Right atrium auricular region (tissue), 2 donors: Measurements from ENCODE around the gene ZC2HC1B. TPM values are rescaled to one million over a fixed set of nuclear protein-coding genes. Genes with fewer than 3 reads are reported as not detected.

Experiments
- DNase-seq: peaks from one replicate; pipeline ENCODE4 v3.0.0-alpha.2; 2019; ENCODE audit warnings: low spot score
- H3K27ac ChIP-seq, 2 donors: fragments of 200-600 bp; sonication (generic); 1 replicate in 1 of 2; 2 replicates in 1 of 2; pipeline ENCODE4 v1.5.1; 2016 to 2019
- H3K27me3 ChIP-seq, 2 donors: fragments of 200-600 bp; sonication (generic); one replicate each; pipeline versions ENCODE4 v1.5.1 to v1.6.0; 2017 to 2019
- H3K36me3 ChIP-seq: fragments of 200-600 bp; sonication (generic); one replicate; pipeline ENCODE4 v1.5.1; 2016
- H3K4me1 ChIP-seq, 2 donors: fragments of 200-600 bp; sonication (generic); one replicate each; pipeline versions ENCODE4 v1.5.1 to v1.6.0; 2017 to 2019
- H3K4me3 ChIP-seq, 2 donors: fragments of 200-600 bp; sonication (generic); 1 replicate in 1 of 2; 2 replicates in 1 of 2; pipeline ENCODE4 v1.5.1; 2017 to 2019; ENCODE audit warnings: mild to moderate bottlenecking in 1 of 2, moderate library complexity in 1 of 2
- H3K9me3 ChIP-seq, 2 donors: fragments of 200-600 bp; sonication (generic); one replicate each; pipeline ENCODE4 v1.5.1; 2019
- CTCF ChIP-seq, 2 donors: fragments of 200-600 bp; sonication (generic); IDR thresholded peaks; one replicate each; pipeline ENCODE4 v1.5.1; 2019; ENCODE audit warnings: antibody characterized with exemption in 2 of 2
- total RNA-seq, 2 donors: library from RNA; depleted of rRNA; stranded (reverse); fragments of >200 nt; gene quantifications; one replicate each; pipeline ENCODE4 v1.1.0, GENCODE V29; 2016

ZC2HC1B gene, protein sequence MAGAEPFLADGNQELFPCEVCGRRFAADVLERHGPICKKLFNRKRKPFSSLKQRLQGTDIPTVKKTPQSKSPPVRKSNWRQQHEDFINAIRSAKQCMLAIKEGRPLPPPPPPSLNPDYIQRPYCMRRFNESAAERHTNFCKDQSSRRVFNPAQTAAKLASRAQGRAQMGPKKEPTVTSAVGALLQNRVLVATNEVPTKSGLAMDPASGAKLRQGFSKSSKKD
- not detected for total RNA-seq

DNA sequence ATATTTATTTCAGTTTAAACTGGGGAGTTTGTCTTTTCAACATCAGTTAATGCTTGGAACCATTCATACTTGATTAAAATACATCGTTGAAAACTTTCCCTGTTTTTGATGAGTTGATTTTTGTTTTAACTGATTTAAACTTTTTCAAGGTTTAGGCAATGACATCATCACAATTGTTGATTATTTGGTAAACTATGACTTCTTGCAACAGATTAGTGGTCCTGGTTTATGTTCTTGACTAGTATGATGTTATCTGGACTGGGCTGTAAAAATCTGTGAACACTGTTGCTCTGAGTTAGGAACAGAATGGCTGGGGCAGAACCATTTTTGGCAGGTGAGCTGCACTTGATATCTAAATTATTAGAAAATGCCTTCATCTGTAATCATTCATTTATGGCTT, at the start of gene ZC2HC1B:
ZC2HC1B (plus strand) TSS at position 241 of the 400 bp plus-strand sequence; CDS start at position 307, 66 bp downstream.
- H3K4me1 ChIP-seq = no peaks in the 10 kb centered on the region
- TF ChIP-seq CTCF (IDR thresholded peaks at IDR 0.05) = no peak
- no peaks in the 10 kb centered on the region for H3K27me3 ChIP-seq
- no peak within 1 kb of the TSS for H3K27ac ChIP-seq
- peaks cover 55% of the 10 kb centered on the region for H3K36me3 ChIP-seq
- H3K9me3 ChIP-seq = no peaks in the 10 kb centered on the region
- DNase-seq = no peak
- H3K4me3 ChIP-seq = no peak within 1 kb of the TSS

DNA sequence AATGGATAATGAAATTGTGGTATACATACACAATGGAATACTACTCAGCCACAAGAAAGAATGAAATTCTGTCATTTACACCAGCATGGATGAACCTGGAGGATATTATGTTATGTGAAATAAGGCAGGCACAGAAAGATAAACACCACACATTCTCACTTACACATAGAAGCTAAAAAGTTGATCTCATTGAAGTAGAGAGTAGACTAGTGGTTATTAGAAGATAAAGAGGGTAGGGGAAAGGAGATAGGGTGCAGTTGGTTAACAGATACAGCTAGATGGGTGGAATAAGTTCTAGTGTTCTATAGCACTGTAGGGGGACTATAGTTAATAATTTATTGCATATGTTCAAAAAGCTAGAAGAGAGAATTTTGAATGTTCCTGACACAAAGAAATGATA, 46.7 kb upstream of the ZC2HC1B start:
- Histone ChIP-seq H3K4me3 (no peak overlapping the region), H3K27me3 (no peaks in the 10 kb centered on the region), H3K36me3 (peaks cover 4% of the 10 kb centered on the region), H3K9me3 (no peaks in the 10 kb centered on the region), H3K27ac (no peak overlapping the region), H3K4me1 (peaks cover 0 to 4% of the 10 kb centered on the region in 2 donors)
- no peak for DNase-seq
- TF ChIP-seq CTCF (IDR thresholded peaks at IDR 0.05) = no peak

GRCh38 chr6:143821359-143821758, 42.9 kb upstream of the ZC2HC1B start:
- Histone ChIP-seq H3K27me3 (no peaks in the 10 kb centered on the region), H3K36me3 (peaks cover 4% of the 10 kb centered on the region), H3K4me1 (peaks cover 0 to 4% of the 10 kb centered on the region in 2 donors), H3K27ac (no peak overlapping the region), H3K9me3 (no peaks in the 10 kb centered on the region), H3K4me3 (no peak overlapping the region)
- no peak for TF ChIP-seq CTCF (IDR thresholded peaks at IDR 0.05)
- no peak for DNase-seq

GRCh38 chr6:143822584-143823024, 41.7 kb upstream of the ZC2HC1B start:
- H3K27me3 ChIP-seq = no peaks in the 10 kb centered on the region
- peaks cover 0 to 4% of the 10 kb centered on the region in 2 donors for H3K4me1 ChIP-seq
- no peak for TF ChIP-seq CTCF (IDR thresholded peaks at IDR 0.05)
- no peak overlapping the region for H3K4me3 ChIP-seq
- H3K27ac ChIP-seq = no peak overlapping the region
- peaks cover 4% of the 10 kb centered on the region for H3K36me3 ChIP-seq
- DNase-seq = no peak
- no peaks in the 10 kb centered on the region for H3K9me3 ChIP-seq

DNA sequence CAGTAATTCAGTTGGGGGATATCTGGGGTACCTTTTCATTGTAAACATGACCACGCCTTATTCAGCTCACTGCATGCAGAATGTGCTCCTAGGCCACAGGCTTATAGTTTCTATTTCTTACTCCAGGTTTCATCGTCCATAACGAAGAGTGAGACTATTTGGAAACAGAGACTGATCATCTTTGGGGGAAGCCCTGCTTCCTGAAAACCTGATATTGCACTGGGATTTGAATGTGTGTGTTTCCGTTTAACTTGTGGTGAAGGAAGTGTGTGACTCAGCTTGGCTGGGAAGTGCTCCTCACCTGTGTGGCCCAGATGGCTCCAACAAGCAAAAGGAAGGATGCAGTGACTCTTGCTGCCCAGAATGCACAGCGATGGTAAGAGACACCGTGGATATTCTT, 40.7 kb upstream of the ZC2HC1B start:
- no peaks in the 10 kb centered on the region for H3K9me3 ChIP-seq
- no peak for TF ChIP-seq CTCF (IDR thresholded peaks at IDR 0.05)
- H3K4me3 ChIP-seq = no peak overlapping the region
- no peak overlapping the region for H3K27ac ChIP-seq
- peaks cover 4% of the 10 kb centered on the region for H3K36me3 ChIP-seq
- H3K27me3 ChIP-seq = no peaks in the 10 kb centered on the region
- no peak for DNase-seq
- H3K4me1 ChIP-seq = peaks cover 0 to 4% of the 10 kb centered on the region in 2 donors

DNA sequence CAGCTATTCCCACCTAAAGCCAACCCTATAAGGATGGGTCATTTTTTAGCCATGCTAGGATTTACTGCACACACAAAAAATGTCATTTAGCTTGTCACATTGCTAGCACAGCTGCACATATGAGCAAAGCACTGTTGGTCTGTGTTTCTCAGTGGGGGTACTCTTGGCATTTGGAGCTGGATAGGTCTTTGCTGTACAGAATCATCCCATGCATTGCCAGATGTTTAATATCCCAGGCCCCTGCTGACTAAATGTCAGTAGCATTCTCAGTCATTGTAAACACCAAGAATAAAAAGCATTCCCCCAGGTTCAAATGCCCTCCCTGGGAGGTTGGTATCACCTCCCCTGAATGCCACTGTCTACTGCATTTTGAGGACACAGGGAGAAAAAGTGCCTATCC, 35.7 kb upstream of the ZC2HC1B start:
- Histone ChIP-seq H3K27ac (no peak overlapping the region), H3K9me3 (no peaks in the 10 kb centered on the region), H3K27me3 (no peaks in the 10 kb centered on the region), H3K4me1 (no peaks in the 10 kb centered on the region), H3K4me3 (no peak overlapping the region), H3K36me3 (no peaks in the 10 kb centered on the region)
- no peak for TF ChIP-seq CTCF (IDR thresholded peaks at IDR 0.05)
- DNase-seq = no peak
